ENCODE data around the gene UCKL1.
A peak's percentile ranks its signal among the peaks of the same experiment; 100 is the strongest.

DNA sequence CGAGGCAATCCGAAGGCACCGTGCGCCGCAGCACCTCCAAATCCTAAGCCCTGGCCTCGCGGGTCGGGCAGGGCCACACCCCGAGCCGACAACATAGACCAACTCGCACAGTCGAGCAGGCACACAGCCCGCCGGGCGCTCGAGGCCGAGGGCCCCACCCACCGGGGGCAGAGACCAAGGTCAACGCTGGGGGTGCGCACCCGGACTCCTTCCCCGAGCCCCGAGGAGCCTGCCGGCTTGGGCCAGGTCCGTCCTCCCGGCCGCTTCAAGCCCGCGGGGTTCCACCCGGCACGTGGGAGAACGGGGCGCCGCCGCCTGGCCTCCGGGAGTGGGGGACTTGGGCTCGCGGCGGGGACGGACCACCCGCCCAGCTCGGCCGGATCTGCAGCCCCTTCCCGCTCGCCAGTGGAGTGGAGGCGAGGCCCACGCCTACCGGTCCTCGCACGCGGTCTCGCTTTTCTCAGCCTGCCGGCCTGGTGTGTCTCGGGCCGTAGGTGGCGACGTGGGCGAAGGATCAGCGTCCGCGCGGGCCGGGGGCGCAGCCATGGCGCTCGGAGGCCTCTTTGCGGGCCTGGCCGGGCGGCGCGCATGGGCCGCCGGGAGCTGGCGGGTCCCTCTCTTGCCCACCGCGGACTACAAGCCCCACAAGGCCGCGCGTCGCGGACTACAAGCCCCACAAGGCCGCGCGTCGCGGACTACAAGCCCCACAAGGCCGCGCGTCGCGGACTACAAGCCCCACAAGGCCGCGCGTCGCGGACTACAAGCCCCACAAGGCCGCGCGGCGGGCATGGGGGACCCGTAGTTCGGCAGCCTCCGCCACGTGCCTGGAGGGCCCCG, at the start of gene UCKL1:
- TF ChIP-seq POLR2A (IDR thresholded peaks at IDR 0.05), result peak in 1 of 2 donors; percentile 56
- TF ChIP-seq, protein P1, sequence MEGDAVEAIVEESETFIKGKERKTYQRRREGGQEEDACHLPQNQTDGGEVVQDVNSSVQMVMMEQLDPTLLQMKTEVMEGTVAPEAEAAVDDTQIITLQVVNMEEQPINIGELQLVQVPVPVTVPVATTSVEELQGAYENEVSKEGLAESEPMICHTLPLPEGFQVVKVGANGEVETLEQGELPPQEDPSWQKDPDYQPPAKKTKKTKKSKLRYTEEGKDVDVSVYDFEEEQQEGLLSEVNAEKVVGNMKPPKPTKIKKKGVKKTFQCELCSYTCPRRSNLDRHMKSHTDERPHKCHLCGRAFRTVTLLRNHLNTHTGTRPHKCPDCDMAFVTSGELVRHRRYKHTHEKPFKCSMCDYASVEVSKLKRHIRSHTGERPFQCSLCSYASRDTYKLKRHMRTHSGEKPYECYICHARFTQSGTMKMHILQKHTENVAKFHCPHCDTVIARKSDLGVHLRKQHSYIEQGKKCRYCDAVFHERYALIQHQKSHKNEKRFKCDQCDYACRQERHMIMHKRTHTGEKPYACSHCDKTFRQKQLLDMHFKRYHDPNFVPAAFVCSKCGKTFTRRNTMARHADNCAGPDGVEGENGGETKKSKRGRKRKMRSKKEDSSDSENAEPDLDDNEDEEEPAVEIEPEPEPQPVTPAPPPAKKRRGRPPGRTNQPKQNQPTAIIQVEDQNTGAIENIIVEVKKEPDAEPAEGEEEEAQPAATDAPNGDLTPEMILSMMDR (IDR thresholded peaks at IDR 0.05), result no peak
- peak in 1 of 3 donors; percentile 27 for TF ChIP-seq POLR2AphosphoS5 (IDR thresholded peaks at IDR 0.05)
- no peak for TF ChIP-seq EP300 (IDR thresholded peaks at IDR 0.05)
